Heart right ventricle (tissue), 16 donors: ENCODE measurements around the gene THEM5. TPM values are rescaled to one million over a fixed set of nuclear protein-coding genes. Genes with fewer than 3 reads are reported as not detected.

Experiments
- ATAC-seq, 8 donors: fragments of 200-7000 bp; cut with Tn5 transposase; one replicate each; pipeline ENCODE4 v1.9.1; 2020; ENCODE audit warnings: mild to moderate bottlenecking in 8 of 8, moderate library complexity in 8 of 8, moderate number of reproducible peaks in 1 of 8
- DNase-seq, 2 donors: peaks; one replicate each; pipeline ENCODE4 v3.0.0-alpha.2; 2020
- H3K27ac ChIP-seq, 10 donors: fragments of 200-600 bp; sonication (generic) in 2 of 10; one replicate each; pipeline versions ENCODE4 v1.5.0 to v1.8.0; 2020 to 2022; ENCODE audit warnings: mild to moderate bottlenecking in 3 of 10
- H3K27me3 ChIP-seq, 7 donors: fragments of 200-600 bp; one replicate each; pipeline ENCODE4 v1.8.0; 2021 to 2022; ENCODE audit warnings: mild to moderate bottlenecking in 2 of 7
- H3K36me3 ChIP-seq, 9 donors: fragments of 200-600 bp; sonication (generic) in 1 of 9; one replicate each; pipeline versions ENCODE4 v1.5.0 to v1.8.0; 2020 to 2022; ENCODE audit warnings: mild to moderate bottlenecking in 2 of 9
- H3K4me1 ChIP-seq, 9 donors: fragments of 200-600 bp; sonication (generic) in 1 of 9; one replicate each; pipeline versions ENCODE4 v1.5.0 to v1.8.0; 2020 to 2022; ENCODE audit warnings: mild to moderate bottlenecking in 4 of 9
- H3K4me3 ChIP-seq, 10 donors: fragments of 200-600 bp; sonication (generic) in 2 of 10; one replicate each; pipeline versions ENCODE4 v1.5.0 to v1.8.0; 2020 to 2022; ENCODE audit warnings: mild to moderate bottlenecking in 7 of 10, moderate library complexity in 2 of 10
- H3K9me3 ChIP-seq, 11 donors: fragments of 200-600 bp in 10 of 11; sonication (generic) in 2 of 11; one replicate each; pipeline versions ENCODE4 v1.5.0 to v1.8.0; 2013 to 2022; ENCODE audit warnings: mild to moderate bottlenecking in 2 of 11, control low read depth in 1 of 11, moderate library complexity in 1 of 11
- CTCF ChIP-seq, 9 donors: fragments of 200-600 bp; sonication (generic) in 2 of 9; IDR thresholded peaks; one replicate each; pipeline versions ENCODE4 v1.5.0 to v1.8.0; 2021 to 2022; ENCODE audit warnings: antibody characterized with exemption in 9 of 9, mild to moderate bottlenecking in 5 of 9, moderate library complexity in 1 of 9
- WGBS, 2 donors: extraction: QIAGEN DNeasy Blood & Tissue Kit; methylation state at CpG; one replicate each; pipeline ENCODE4 v1.1.7; 2013; ENCODE audit warnings: inconsistent platforms in 1 of 2; 5-methylcytosine and 5-hydroxymethylcytosine counted together
- intact Hi-C, 10 donors: fragments of 100-400 bp; cut with DNase I; formaldehyde crosslinking; loops; one replicate each; pipeline versions ENCODE4 v1.11.1 to v1.14.2; 2022
- polyA plus RNA-seq, 2 donors: library from polyadenylated mRNA; stranded (reverse); fragments of 200-250 nt; gene quantifications; one replicate each; pipeline ENCODE4 v1.2.3, GENCODE V29; 2013
- total RNA-seq, 10 donors: library from RNA; stranded (reverse); fragmentation: NEBNext Ultra II Directional in 3 of 10; extraction: Animal tissue kit (Norgen Biotek cat#: 25700) in 3 of 10; gene quantifications; one replicate each; pipeline versions ENCODE4 v1.2.1 to v1.2.4, GENCODE V29; 2021 to 2023
- donor health status: Arrhythmogenic right ventricular cardiomyopathy.
- donor health status: ischemic (EF 13 %, LVEDD 7.1; RV severe dilation, severe dysfunction).
- donor health status: healthy with polysubstance abuse.
- donor health status: DM: no; HTN: yes; CAD: no.
- donor health status: DM: no; HTN: no; CAD: no.
- donor health status: ischemic (EF 25% LVEDD 6.9; RV normal size, moderate dysfunction).
- donor health status: ischemic (EF 25% LVEDD 5.7; RV mildly dilated, moderate dysfunction).
- donor health status: healthy.
- donor health status: DM: yes; HTN: yes; CAD: no.
- donor health status: Ischemic cardiomyopathy.
- donor health status: ischemic (EF 35%, LVEDD 5.7; RV mildly dilated, moderate dysfunction).
- donor health status: nonischemic (EF 11% LVEDD 7.7; RV severe dilation, severe dysfunction).
- donor health status: DM: yes; HTN: yes; CAD: no.
- donor health status: PGD.
- donor health status: ischemic (EF 29% LVEDD 5.4; RV normal size, mild dysfunction).
- donor health status: nonischemic (EF 23%, LVEDD 6.1; RV moderate dilation, normal function).

The THEM5 gene
- total and polyA plus RNA-seq, 12 donors, result 0.25 TPM; not detected in 11

- Histone ChIP-seq H3K9me3 (no peaks in the 10 kb centered on the region), H3K27me3 (peaks cover 0 to 7% (median under 1%) of the 10 kb centered on the region in 7 donors), H3K27ac (no peak overlapping the region), H3K4me3 (no peak overlapping the region), H3K4me1 (no peaks in the 10 kb centered on the region), H3K36me3 (no peaks in the 10 kb centered on the region)
- ATAC-seq (no peak), DNase-seq (no peak)
- intact Hi-C loops, result loop anchor here in 1 of 10 donors (10.0 kb wide), 1 partner anchor 51 kb away; no protein-coding TSS in a partner anchor
- no peak for TF ChIP-seq CTCF (IDR thresholded peaks at IDR 0.05)
- WGBS, 2 donors, result 84 to 86% methylated on average over 7 of the region's 7 CpGs
Observed at GRCh38 chr1:151806170-151806569, 47.3 kb downstream of the THEM5 start.

- WGBS, 2 donors, result 62% methylated on average over 12 of the region's 12 CpGs
- no peaks in the 10 kb centered on the region for H3K4me1 ChIP-seq
Observed at GRCh38 chr1:151805066-151805820, 48.3 kb downstream of the THEM5 start, which contains the start of gene LINGO4. Gene LINGO4 (minus strand): TSS chr1:151805419. CDS start chr1:151802704, 2,715 bp downstream.

GRCh38 chr1:151803915-151804314, 49.6 kb downstream of the THEM5 start:
- 92 to 94% methylated on average over 3 of the region's 3 CpGs for WGBS, 2 donors
- ATAC-seq (no peak), DNase-seq (no peak)
- peaks cover 0 to 28% (median 7%) of the 10 kb centered on the region in 7 donors for H3K27me3 ChIP-seq
- no peak overlapping the region for H3K27ac ChIP-seq
- intact Hi-C loops, result loop anchor here in 1 of 10 donors (10.0 kb wide), 1 partner anchor 49 kb away; no protein-coding TSS in a partner anchor
- H3K9me3 ChIP-seq, result no peaks in the 10 kb centered on the region
- no peak for TF ChIP-seq CTCF (IDR thresholded peaks at IDR 0.05)
- no peaks in the 10 kb centered on the region for H3K4me1 ChIP-seq
- no peaks in the 10 kb centered on the region for H3K36me3 ChIP-seq
- H3K4me3 ChIP-seq, result no peak overlapping the region

More at GRCh38 chr1:151805066-151805820, 48.3 kb downstream of the THEM5 start, which contains the start of gene LINGO4:
- TF ChIP-seq CTCF (IDR thresholded peaks at IDR 0.05), result no peak
- DNase-seq, result no peak
- Histone ChIP-seq H3K4me3 (no peak within 1 kb of the TSS), H3K27ac (no peak within 1 kb of the TSS), H3K27me3 (peaks cover 0 to 16% (median 5%) of the 10 kb centered on the region in 7 donors), H3K9me3 (no peaks in the 10 kb centered on the region), H3K36me3 (no peaks in the 10 kb centered on the region)
- ATAC-seq, result no peak
- intact Hi-C loops, result loop anchor here in 1 of 10 donors (10.0 kb wide), 1 partner anchor 50 kb away; no protein-coding TSS in a partner anchor

GRCh38 chr1:151803164-151803563, 50.3 kb downstream of the THEM5 start:
- Histone ChIP-seq H3K36me3 (no peaks in the 10 kb centered on the region), H3K4me3 (no peak overlapping the region), H3K27ac (no peak overlapping the region), H3K27me3 (peaks cover 0 to 33% (median 7%) of the 10 kb centered on the region in 7 donors), H3K9me3 (no peaks in the 10 kb centered on the region), H3K4me1 (no peaks in the 10 kb centered on the region)
- no peak for ATAC-seq
- no peak for TF ChIP-seq CTCF (IDR thresholded peaks at IDR 0.05)
- no peak for DNase-seq
- intact Hi-C loops, result loop anchor here in 1 of 10 donors (10.0 kb wide), 1 partner anchor 48 kb away; no protein-coding TSS in a partner anchor
